Measurements from ENCODE around the gene TNIK. TPM values are rescaled to one million over a fixed set of nuclear protein-coding genes. Genes with fewer than 3 reads are reported as not detected.
"Not testable (repeated sequence)": the region's sequence is repeated elsewhere in the genome, so short reads cannot be mapped to it uniquely, and the experiment has no call there.

TNIK gene
- total RNA-seq, 1 donor = 7.3 TPM

GRCh38 chr3:171390051-171390941 lies 69.9 kb downstream of the TNIK start:
- no peak for DNase-seq (ENCODE audit: low read depth in 2 of 3, low spot score in 2 of 3)

- no peak for DNase-seq (ENCODE audit: low read depth in 2 of 3, low spot score in 2 of 3)
Measured at GRCh38 chr3:171389491-171389890, 70.7 kb downstream of the TNIK start.

- no peak for DNase-seq (ENCODE audit: low read depth in 2 of 3, low spot score in 2 of 3)
Measured at GRCh38 chr3:171388527-171388926, 71.7 kb downstream of the TNIK start.

GRCh38 chr3:171387062-171387461 lies 73.1 kb downstream of the TNIK start:
- no peak for DNase-seq (ENCODE audit: low read depth in 2 of 3, low spot score in 2 of 3)

DNA sequence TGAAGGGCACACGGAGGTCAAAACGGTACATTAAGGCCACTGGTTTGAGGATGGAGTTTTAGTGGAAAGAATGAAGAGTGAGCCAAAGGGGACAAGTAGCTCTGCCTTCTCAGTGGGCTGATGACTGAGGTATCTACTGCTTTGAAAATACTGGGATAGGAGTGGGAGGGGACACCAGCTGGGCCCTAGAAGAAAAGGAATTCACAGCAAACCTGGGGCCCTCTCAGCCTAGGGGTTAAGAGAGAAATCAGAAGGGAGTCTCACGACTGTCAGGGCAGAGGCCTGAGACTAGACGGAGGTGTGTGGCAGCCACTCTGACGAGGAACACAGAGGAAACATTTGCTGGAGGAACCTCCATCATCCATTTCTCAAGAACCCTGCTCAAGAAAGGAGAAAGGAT lies 75.1 kb downstream of the TNIK start:
- DNase-seq (ENCODE audit: low read depth in 2 of 3, low spot score in 2 of 3) = no peak

- DNase-seq (ENCODE audit: low read depth in 2 of 3, low spot score in 2 of 3) = no peak
Measured at GRCh38 chr3:171384101-171384891, 75.9 kb downstream of the TNIK start.

DNA sequence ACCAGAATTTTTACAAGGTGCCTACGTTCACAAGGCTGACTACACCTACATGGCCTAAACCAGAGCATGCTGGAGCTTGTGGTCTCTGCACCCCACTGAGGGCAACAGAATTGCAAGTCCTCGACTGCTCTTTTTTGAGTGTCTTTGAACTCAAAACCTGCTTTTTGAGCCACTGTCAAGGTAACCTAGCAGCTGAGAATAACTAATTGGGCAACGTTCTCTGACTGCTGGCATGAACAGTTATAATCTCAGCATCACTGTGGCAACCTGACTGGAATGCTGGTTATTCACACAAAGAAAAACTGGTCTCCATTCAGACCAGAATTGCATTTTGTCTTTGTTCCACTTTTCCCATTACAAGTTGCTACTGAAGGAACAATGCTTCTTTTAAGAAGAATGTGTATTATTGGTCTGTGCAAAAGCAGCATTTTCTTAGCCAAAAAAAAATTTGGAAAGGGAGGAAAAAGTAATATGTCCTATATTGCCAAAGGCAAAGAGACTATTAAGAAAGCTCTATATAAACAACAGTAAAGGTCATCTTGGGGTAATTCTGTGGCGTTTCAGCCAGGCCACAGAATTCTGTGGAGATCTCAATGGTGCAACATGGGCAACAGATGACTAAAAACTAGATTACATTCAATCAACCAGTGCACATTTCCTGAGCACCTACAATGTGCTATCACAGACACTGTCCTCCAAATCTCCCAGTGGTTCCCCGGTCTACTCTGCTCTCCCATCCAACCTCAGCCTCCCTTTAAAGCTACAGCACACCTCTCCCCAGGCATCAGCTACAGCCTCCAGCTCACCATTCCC lies 76.8 kb downstream of the TNIK start:
- DNase-seq (ENCODE audit: low read depth in 2 of 3, low spot score in 2 of 3) = no peak

DNA sequence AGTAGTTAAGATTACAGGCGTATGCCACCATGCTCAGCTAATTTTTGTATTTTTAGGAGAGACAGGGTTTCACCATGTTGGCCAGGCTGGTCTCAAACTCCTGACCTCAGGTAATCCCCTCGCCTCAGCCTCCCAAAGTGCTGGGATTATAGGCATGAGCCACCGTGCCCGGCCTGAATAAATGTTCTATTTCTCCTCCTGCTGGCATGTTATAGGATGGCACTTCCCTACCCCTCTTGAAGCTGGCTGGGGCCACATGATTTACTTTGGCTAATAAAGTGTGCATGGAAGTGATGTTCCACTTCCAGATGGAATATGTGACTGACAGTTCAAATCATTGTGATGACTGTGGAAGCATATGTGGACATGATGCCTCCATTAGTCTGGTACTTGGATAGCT lies 77.9 kb downstream of the TNIK start:
- DNase-seq (ENCODE audit: low read depth in 2 of 3, low spot score in 2 of 3) = not testable (repeated sequence)

GRCh38 chr3:171380711-171381425 lies 79.3 kb downstream of the TNIK start:
- no peak for DNase-seq (ENCODE audit: low read depth in 2 of 3, low spot score in 2 of 3)

GRCh38 chr3:171379961-171380483 lies 80.2 kb downstream of the TNIK start:
- DNase-seq (ENCODE audit: low read depth in 2 of 3, low spot score in 2 of 3) = no peak

- no peak for DNase-seq (ENCODE audit: low read depth in 2 of 3, low spot score in 2 of 3)
Measured at GRCh38 chr3:171379281-171379680, 80.9 kb downstream of the TNIK start.

DNA sequence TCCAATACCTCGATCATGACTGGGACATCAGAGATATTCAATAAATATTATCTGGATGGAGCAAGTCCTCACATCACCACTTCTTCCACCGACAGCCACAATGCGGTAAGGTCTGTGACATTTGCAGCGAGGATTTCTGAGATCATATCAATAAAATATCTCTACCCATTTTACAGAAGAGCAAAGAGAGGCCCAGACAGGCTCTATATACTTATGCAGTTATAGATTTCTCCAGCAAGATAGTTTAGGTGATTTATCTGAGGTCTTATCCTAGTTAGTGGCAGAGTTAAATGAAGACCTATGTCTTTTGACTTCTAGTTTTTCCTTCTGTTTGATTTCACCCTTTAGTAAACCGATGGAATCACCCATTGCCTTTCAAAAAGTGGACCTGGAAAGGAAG lies 81.6 kb downstream of the TNIK start:
- no peak for DNase-seq (ENCODE audit: low read depth in 2 of 3, low spot score in 2 of 3)

DNA sequence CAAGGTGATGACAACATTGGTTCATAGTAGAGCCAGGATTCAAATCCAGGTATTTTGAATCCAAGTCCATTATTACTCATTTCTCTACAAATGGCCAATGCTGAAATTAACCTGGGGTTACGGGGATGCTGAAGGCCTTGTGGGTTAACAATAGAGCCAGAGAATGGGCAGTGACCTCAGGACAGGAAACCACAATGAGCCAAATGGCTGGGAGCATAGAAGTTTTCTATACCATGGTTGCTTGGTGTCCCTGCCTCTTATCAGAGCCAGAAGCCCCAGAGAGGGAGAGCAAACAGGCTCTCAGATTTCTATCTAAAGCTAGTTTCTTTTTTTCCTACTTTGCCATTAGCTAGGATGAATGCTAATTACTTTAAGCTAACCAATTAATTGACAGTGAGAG lies 82.3 kb downstream of the TNIK start:
- DNase-seq (ENCODE audit: low read depth in 2 of 3, low spot score in 2 of 3) = no peak

DNA sequence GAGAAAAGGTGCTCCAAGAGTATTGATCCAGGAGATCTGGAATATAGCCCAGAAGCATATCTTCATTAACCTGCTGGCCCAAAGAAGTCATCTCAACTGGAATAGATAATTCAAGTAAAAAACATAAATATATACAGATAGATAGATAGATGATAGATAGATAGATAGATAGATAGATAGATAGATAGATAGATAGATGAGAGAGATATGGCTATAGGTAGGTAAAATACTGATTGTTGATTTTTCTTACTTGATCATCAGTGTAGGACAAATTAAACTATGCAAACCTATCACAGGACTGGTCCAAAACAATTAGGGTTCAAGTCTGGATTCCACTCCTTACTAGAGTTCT lies 83.6 kb downstream of the TNIK start:
- DNase-seq (ENCODE audit: low read depth in 2 of 3, low spot score in 2 of 3) = no peak

- peak in 2 of 3 donors; percentile 61 to 82 for DNase-seq (ENCODE audit: low read depth in 2 of 3, low spot score in 2 of 3)
Measured at GRCh38 chr3:171375666-171376595, 84.3 kb downstream of the TNIK start.

- peak in 1 of 3 donors; percentile 20 for DNase-seq (ENCODE audit: low read depth in 2 of 3, low spot score in 2 of 3)
Measured at GRCh38 chr3:171374661-171375285, 85.4 kb downstream of the TNIK start.

GRCh38 chr3:171374260-171374659 lies 85.9 kb downstream of the TNIK start:
- no peak for DNase-seq (ENCODE audit: low read depth in 2 of 3, low spot score in 2 of 3)

DNA sequence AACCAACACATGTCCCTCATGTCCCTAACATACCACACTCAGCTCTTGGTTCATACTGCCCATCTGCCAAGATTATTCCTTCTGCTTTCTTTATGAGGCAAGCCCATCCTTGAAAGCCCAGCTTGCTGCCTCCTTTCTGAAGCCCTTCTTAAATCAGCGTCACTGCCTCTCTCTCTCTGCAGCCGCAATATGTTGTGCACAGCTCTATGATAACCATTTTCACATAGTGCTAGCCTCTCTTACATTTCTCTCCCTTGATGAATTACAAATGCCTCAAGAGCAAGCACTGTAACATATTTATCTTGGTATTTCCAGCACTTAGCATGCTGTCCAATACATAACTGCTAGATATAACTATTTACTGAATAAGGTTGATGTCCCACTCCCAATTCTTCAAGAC lies 86.5 kb downstream of the TNIK start:
- DNase-seq (ENCODE audit: low read depth in 2 of 3, low spot score in 2 of 3) = no peak

DNA sequence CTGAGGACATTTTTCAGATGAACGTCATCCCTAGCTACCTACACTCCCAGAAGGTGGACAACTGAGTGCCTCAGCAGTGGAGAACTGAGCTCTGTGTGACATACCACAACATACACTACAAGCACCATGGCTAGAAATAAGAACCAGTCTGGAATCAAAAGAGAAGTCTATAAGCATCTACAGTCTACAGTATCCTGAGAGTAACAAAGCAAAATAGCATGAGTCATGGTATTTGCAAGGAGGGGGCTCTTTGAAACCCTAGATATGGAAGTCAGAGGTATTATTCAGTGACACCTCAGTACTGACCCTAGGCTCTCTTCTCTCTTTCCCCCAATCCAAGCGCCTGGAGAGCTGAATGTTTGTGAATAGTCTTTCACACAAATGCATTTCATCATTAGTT lies 87.5 kb downstream of the TNIK start:
- DNase-seq (ENCODE audit: low read depth in 2 of 3, low spot score in 2 of 3) = peak in 1 of 3 donors; percentile 12
